MCF 10A (cell line): ENCODE data around the gene CACNG7. TPM values are rescaled to one million over a fixed set of nuclear protein-coding genes. Genes with fewer than 3 reads are reported as not detected.

Experiments
- BruUV-seq: library from RNA; stranded (reverse); fragments of 400-500 nt; replicated peaks from 2 replicates; lab custom pipeline; 2021; lab: Mats Ljungman, UMichigan
- CTCF ChIA-PET: fragments of 300-600 bp; sonication (Branson Sonifier 250); formaldehyde crosslinking; extraction: SDS; loops from one replicate; lab custom pipeline; 2021; ENCODE audit warnings: antibody characterized with exemption, inconsistent platforms; lab: Yijun Ruan, JAX
- POLR2A ChIA-PET: fragments of 300-600, 350-650 bp; sonication (Branson Sonifier 250); formaldehyde crosslinking; extraction: SDS; loops from one replicate; lab custom pipeline; 2020; ENCODE audit warnings: antibody characterized with exemption, inconsistent platforms; lab: Yijun Ruan, JAX
- DNase-seq: peaks from one replicate; pipeline ENCODE4 v3.0.0-alpha.2; 2018; ENCODE audit not compliant: unreplicated experiment
- H3K27ac Mint-ChIP-seq: one replicate; pipeline ENCODE4 v1.8.0; 2022; ENCODE audit warnings: mild to moderate bottlenecking, low read depth, mixed read lengths; ENCODE audit not compliant: unreplicated experiment
- H3K27me3 Mint-ChIP-seq: one replicate; pipeline ENCODE4 v1.8.0; 2022; ENCODE audit warnings: mixed read lengths; ENCODE audit not compliant: insufficient read depth, unreplicated experiment
- H3K36me3 Mint-ChIP-seq: one replicate; pipeline ENCODE4 v1.8.0; 2022; ENCODE audit warnings: mild to moderate bottlenecking, moderate library complexity, mixed read lengths; ENCODE audit not compliant: insufficient read depth, unreplicated experiment
- H3K4me1 Mint-ChIP-seq: one replicate; pipeline ENCODE4 v1.8.0; 2022; ENCODE audit warnings: mixed read lengths; ENCODE audit not compliant: insufficient read depth, unreplicated experiment
- H3K4me3 Mint-ChIP-seq: one replicate; pipeline ENCODE4 v1.8.0; 2022; ENCODE audit warnings: mild to moderate bottlenecking, moderate library complexity, mixed read lengths; ENCODE audit not compliant: unreplicated experiment
- H3K9me3 Mint-ChIP-seq: one replicate; pipeline ENCODE4 v1.8.0; 2022; ENCODE audit warnings: mixed read lengths; ENCODE audit not compliant: unreplicated experiment
- intact Hi-C: fragments of 100-400 bp; cut with micrococcal nuclease; formaldehyde crosslinking; loops from 2 replicates; pipeline ENCODE4 v1.14.1; 2022
- total RNA-seq: library from RNA; stranded (reverse); gene quantifications from 2 replicates; pipeline ENCODE4 v1.2.3, GENCODE V29; 2022
- TF ChIP-seq, protein P1 (sequence below): fragments of 200-600 bp; IDR thresholded peaks from one replicate; pipeline ENCODE4 v1.8.0; 2022; ENCODE audit warnings: antibody characterized with exemption, mild to moderate bottlenecking; ENCODE audit not compliant: unreplicated experiment

The CACNG7 gene
- total RNA-seq, 1 experiment from 2014 or later = not detected

DNA sequence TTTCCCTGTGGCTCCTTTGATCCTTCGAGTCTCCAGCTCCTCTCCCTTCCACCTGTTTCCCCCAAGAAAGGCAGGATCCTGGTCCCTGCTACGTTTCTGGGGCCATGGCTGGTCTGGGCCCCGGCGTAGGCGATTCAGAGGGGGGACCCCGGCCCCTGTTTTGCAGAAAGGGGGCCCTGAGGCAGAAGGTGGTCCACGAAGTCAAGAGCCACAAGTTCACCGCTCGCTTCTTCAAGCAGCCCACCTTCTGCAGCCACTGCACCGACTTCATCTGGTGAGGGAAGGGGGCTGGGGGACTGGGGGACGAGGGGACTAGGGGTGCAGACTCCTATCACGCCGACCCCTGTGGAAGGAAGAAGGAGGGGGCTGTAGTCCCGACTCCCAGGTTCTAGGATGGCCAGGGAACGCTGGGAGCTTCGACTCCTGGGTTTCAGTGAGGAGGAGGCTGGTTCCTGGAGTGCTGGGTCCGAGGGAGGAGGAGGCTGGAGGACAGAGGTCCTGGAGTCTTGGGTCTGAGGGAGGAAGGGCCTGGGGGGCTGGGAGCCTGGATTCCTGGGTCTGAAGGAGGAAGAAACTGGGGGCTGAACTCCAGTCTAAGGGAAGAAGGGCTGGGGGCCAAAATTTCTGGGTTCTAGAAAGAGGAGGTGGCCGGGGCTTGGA, 26.6 kb upstream of the CACNG7 start:
- POLR2A ChIA-PET = no interaction called here
- intact Hi-C loops = loop anchor here (5.0 kb wide), 1 partner anchor 40 kb away; no protein-coding TSS in a partner anchor
- no peaks in the 10 kb centered on the region for H3K4me1 Mint-ChIP-seq
- CTCF ChIA-PET = interaction anchor here (0.6 to 2.6 kb wide), 12 partner anchors 11 to 1800 kb away, joined by 3 to 12 read pairs (median 3); no protein-coding TSS in a partner anchor
- BruUV-seq = no TSS peak
- no peak overlapping the region for H3K4me3 Mint-ChIP-seq
- peaks cover 6% of the 10 kb centered on the region for H3K36me3 Mint-ChIP-seq
- H3K27me3 Mint-ChIP-seq = no peaks in the 10 kb centered on the region
- H3K27ac Mint-ChIP-seq = no peak overlapping the region
- H3K9me3 Mint-ChIP-seq = no peaks in the 10 kb centered on the region
- no peak for DNase-seq
- TF ChIP-seq, protein P1, sequence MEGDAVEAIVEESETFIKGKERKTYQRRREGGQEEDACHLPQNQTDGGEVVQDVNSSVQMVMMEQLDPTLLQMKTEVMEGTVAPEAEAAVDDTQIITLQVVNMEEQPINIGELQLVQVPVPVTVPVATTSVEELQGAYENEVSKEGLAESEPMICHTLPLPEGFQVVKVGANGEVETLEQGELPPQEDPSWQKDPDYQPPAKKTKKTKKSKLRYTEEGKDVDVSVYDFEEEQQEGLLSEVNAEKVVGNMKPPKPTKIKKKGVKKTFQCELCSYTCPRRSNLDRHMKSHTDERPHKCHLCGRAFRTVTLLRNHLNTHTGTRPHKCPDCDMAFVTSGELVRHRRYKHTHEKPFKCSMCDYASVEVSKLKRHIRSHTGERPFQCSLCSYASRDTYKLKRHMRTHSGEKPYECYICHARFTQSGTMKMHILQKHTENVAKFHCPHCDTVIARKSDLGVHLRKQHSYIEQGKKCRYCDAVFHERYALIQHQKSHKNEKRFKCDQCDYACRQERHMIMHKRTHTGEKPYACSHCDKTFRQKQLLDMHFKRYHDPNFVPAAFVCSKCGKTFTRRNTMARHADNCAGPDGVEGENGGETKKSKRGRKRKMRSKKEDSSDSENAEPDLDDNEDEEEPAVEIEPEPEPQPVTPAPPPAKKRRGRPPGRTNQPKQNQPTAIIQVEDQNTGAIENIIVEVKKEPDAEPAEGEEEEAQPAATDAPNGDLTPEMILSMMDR = no peak

DNA sequence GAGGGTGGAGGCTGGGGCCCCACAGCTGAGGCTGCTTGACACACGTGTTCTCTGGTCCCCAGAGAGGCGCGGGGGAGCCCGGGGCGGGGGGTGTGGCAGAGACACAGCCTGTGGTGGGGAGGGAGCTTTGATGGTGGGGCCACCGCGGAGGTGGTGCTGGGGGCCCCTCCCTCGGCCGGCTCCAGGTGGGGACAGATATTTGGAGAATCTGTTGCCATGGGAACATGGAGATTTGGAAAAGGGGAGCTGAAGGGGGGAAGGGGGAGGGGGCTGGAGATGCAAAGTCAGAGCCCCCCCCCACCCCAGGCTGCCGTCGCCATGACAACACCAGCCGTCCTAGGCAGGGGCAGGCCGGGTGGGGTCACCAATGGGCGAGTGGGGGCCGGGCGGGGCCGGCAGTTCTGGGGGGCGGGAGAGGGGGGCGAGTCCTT, 25.8 kb upstream of the CACNG7 start:
- Mint-ChIP-seq H3K36me3 (no peaks in the 10 kb centered on the region), H3K4me1 (no peaks in the 10 kb centered on the region), H3K4me3 (no peak overlapping the region), H3K27me3 (no peaks in the 10 kb centered on the region), H3K27ac (no peak overlapping the region), H3K9me3 (no peaks in the 10 kb centered on the region)
- no TSS peak for BruUV-seq
- CTCF ChIA-PET = interaction anchor here (0.6 to 2.6 kb wide), 3 partner anchors 73 to 132 kb away, joined by 3 to 12 read pairs (median 3); no protein-coding TSS in a partner anchor
- intact Hi-C loops = loop anchor here (5.0 kb wide), 1 partner anchor 41 kb away; no protein-coding TSS in a partner anchor
- TF ChIP-seq, protein P1 = no peak
- POLR2A ChIA-PET = interaction anchor here (0.6 kb wide), 1 partner anchor 328 kb away, joined by 3 read pairs; no protein-coding TSS in a partner anchor
- DNase-seq = no peak

DNA sequence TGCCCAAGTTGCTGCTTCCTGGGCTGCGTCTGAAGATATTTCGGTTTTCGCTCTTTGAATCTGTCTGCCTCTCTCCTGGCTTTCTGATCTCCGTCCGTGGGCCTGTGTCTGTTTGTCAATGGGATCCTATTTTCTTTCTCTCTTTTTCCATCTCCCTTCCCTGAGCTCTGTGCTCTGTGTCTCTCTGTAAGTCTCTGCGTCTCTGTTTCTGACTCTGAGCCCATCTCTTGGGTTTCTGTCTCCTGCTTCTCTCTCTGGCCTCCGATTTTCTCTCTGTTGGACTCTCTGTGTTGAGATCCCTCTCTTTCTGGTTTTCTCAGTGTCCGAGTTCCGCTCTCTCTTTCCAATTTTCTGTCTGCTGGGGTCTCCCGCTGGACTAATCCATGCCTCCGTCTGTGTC, 25.3 kb upstream of the CACNG7 start:
- POLR2A ChIA-PET = interaction anchor here (1.1 kb wide), 1 partner anchor 16 kb away, joined by 3 read pairs; the partner anchor contains the start of gene MYADM
- CTCF ChIA-PET = interaction anchor here (2.6 kb wide), 1 partner anchor 74 kb away, joined by 12 read pairs; no protein-coding TSS in a partner anchor
- no peak overlapping the region for H3K27ac Mint-ChIP-seq

DNA sequence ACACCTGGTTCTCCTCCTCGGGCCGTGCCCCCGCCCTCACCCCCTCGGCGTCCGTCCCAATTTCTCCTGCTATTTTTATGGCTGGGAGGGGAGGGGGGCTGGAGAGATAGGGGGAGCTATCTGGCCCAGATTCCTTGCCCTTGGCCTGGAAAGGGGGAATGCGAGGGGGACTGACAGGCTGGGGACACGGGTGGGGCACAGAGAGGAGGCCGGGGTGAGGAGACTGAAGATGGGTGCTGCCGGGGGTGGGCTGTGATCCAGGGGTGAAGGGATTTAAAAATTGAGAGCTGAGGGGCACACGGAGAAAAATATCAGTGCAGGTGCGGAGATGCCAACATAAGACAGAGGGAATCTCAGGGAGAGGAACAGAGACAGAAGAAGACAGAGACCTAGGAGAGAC, 24.8 kb upstream of the CACNG7 start:
- intact Hi-C loops = loop anchor here (5.0 kb wide), 1 partner anchor 42 kb away; no protein-coding TSS in a partner anchor
- no peaks in the 10 kb centered on the region for H3K4me1 Mint-ChIP-seq
- no peaks in the 10 kb centered on the region for H3K36me3 Mint-ChIP-seq
- no TSS peak for BruUV-seq
- DNase-seq = no peak
- no peak overlapping the region for H3K4me3 Mint-ChIP-seq
- ChIA-PET CTCF (no interaction called here), POLR2A (interaction anchor here (1.1 kb wide), 1 partner anchor 17 kb away, joined by 3 read pairs; the partner anchor contains the start of gene MYADM)
- no peaks in the 10 kb centered on the region for H3K9me3 Mint-ChIP-seq
- H3K27me3 Mint-ChIP-seq = no peaks in the 10 kb centered on the region
- TF ChIP-seq, protein P1 = no peak
- H3K27ac Mint-ChIP-seq = no peak overlapping the region

More for the DNA sequence above, 25.3 kb upstream of the CACNG7 start:
- no TSS peak for BruUV-seq
- no peaks in the 10 kb centered on the region for H3K9me3 Mint-ChIP-seq
- H3K4me1 Mint-ChIP-seq = no peaks in the 10 kb centered on the region
- H3K4me3 Mint-ChIP-seq = no peak overlapping the region
- TF ChIP-seq, protein P1 = no peak
- intact Hi-C loops = loop anchor here (5.0 kb wide), 1 partner anchor 41 kb away; no protein-coding TSS in a partner anchor
- DNase-seq = no peak
- no peaks in the 10 kb centered on the region for H3K36me3 Mint-ChIP-seq
- no peaks in the 10 kb centered on the region for H3K27me3 Mint-ChIP-seq
